Measurements from ENCODE around the gene SUGCT.

SUGCT gene

GRCh38 chr7:40186586-40186985 is 51.8 kb downstream of the SUGCT start (continued):
- no peak for TF ChIP-seq ZBTB6 (tag by site-specific recombination; IDR thresholded peaks at IDR 0.05)
- no peak for TF ChIP-seq ZNF169 (tag by site-specific recombination; IDR thresholded peaks at IDR 0.05)
- TF ChIP-seq ZEB2 (tag by site-specific recombination; IDR thresholded peaks at IDR 0.05): no peak
- no peak for TF ChIP-seq ZNF10 (tag by site-specific recombination; IDR thresholded peaks at IDR 0.05)
- no peak for TF ChIP-seq EGR2 (tag by site-specific recombination; IDR thresholded peaks at IDR 0.05; ENCODE audit: low read depth)
- TF ChIP-seq ZNF580 (tag by site-specific recombination; IDR thresholded peaks at IDR 0.05): no peak

- ChIA-PET CTCF (no interaction called here), POLR2A (interaction anchor here (0.6 kb wide), 1 partner anchor 8 kb away, joined by 4 read pairs; no protein-coding TSS in a partner anchor)
- H3K4me3 ChIP-seq (ENCODE audit: low read depth, low read length): no peak overlapping the region
- no peaks in the 10 kb centered on the region for H3K4me1 ChIP-seq (ENCODE audit: control insufficient read depth, insufficient read depth, low read length)
- TF ChIP-seq ZNF837 (tag by site-specific recombination; IDR thresholded peaks at IDR 0.05) (no peak), REST (tag by site-specific recombination; IDR thresholded peaks at IDR 0.05) (no peak), YY2 (tag by site-specific recombination; IDR thresholded peaks at IDR 0.05) (no peak), ZNF473 (tag by site-specific recombination; IDR thresholded peaks at IDR 0.05) (no peak), ZNF555 (tag by site-specific recombination; conservative IDR thresholded peaks at IDR 0.05) (no peak), OVOL3 (tag by site-specific recombination; IDR thresholded peaks at IDR 0.05) (no peak), TRIM28 (IDR thresholded peaks at IDR 0.05; ENCODE audit: borderline replicate concordance, low read length) (no peak), ZNF513 (tag by site-specific recombination; IDR thresholded peaks at IDR 0.05) (no peak), ZNF138 (tag by site-specific recombination; IDR thresholded peaks at IDR 0.05; ENCODE audit: borderline replicate concordance) (no peak)
- H3K36me3 ChIP-seq (ENCODE audit: control insufficient read depth in 2 of 2, insufficient read depth in 1 of 2, low read length in 2 of 2): no peaks in the 10 kb centered on the region; a peak in 1 of 3 replicates
- H3K27ac ChIP-seq (ENCODE audit: extremely low read depth, low read depth, low read length): no peak overlapping the region
- H3K9me3 ChIP-seq (ENCODE audit: control insufficient read depth, insufficient read depth, low read depth, low read length): no peaks in the 10 kb centered on the region
Observed at GRCh38 chr7:40192036-40192435, 57.2 kb downstream of the SUGCT start.

GRCh38 chr7:40194745-40195144 is 59.9 kb downstream of the SUGCT start:
- Histone ChIP-seq H3K27ac (ENCODE audit: extremely low read depth, low read depth, low read length) (no peak overlapping the region), H3K4me1 (ENCODE audit: control insufficient read depth, insufficient read depth, low read length) (0 out of 2 replicates have a peak, but pooled peaks cover 2% of the 10 kb centered on the region), H3K4me3 (ENCODE audit: low read depth, low read length) (no peak overlapping the region), H3K36me3 (ENCODE audit: control insufficient read depth in 2 of 2, insufficient read depth in 1 of 2, low read length in 2 of 2) (no peaks in the 10 kb centered on the region; a peak in 1 of 3 replicates), H3K9me3 (ENCODE audit: control insufficient read depth, insufficient read depth, low read depth, low read length) (no peaks in the 10 kb centered on the region)
- ChIA-PET CTCF (interaction anchor here (0.6 kb wide), 1 partner anchor 292 kb away, joined by 3 read pairs; no protein-coding TSS in a partner anchor), POLR2A (no interaction called here)
- TF ChIP-seq ZNF426 (tag by site-specific recombination; IDR thresholded peaks at IDR 0.05) (no peak), ZNF664 (tag by site-specific recombination; IDR thresholded peaks at IDR 0.05) (no peak), ZNF501 (tag by site-specific recombination; IDR thresholded peaks at IDR 0.05) (no peak), ZNF155 (tag by site-specific recombination; IDR thresholded peaks at IDR 0.05) (no peak), SP3 (tag by site-specific recombination; IDR thresholded peaks at IDR 0.05) (no peak), ZFP3 (tag by site-specific recombination; IDR thresholded peaks at IDR 0.05; ENCODE audit: low read depth) (no peak), ZNF510 (tag by site-specific recombination; IDR thresholded peaks at IDR 0.05; ENCODE audit: insufficient replicate concordance) (no peak), GLIS1 (tag by site-specific recombination; IDR thresholded peaks at IDR 0.05) (no peak), ZNF747 (tag by site-specific recombination; IDR thresholded peaks at IDR 0.05) (no peak), MEIS1 (CRISPR knock-in tag; IDR thresholded peaks at IDR 0.05; ENCODE audit: borderline replicate concordance) (no peak), ZNF707 (tag by site-specific recombination; IDR thresholded peaks at IDR 0.05) (no peak), IKZF3 (tag by site-specific recombination; IDR thresholded peaks at IDR 0.05) (no peak), ZNF529 (tag by site-specific recombination; IDR thresholded peaks at IDR 0.05; ENCODE audit: insufficient replicate concordance) (no peak), ZBTB1 (tag by site-specific recombination; IDR thresholded peaks at IDR 0.05) (no peak)

Data from HEK293 (cell line).